WTC11 (cell line): ENCODE measurements around the gene FASTKD2.

ENCODE experiments used
- ATF1 ChIP-seq: sonication (generic); formaldehyde crosslinking; IDR thresholded peaks from 2 replicates; pipeline ENCODE4 v1.8.1; 2023; ENCODE audit warnings: mild to moderate bottlenecking, moderate library complexity, missing genetic modification reagents
- ATF2 ChIP-seq: sonication (generic); formaldehyde crosslinking; IDR thresholded peaks from 2 replicates; pipeline ENCODE4 v1.8.1; 2022; ENCODE audit warnings: low read depth, missing genetic modification reagents, borderline replicate concordance
- CREB1 ChIP-seq: sonication (generic); formaldehyde crosslinking; IDR thresholded peaks from 2 replicates; pipeline ENCODE4 v1.8.0; 2023; ENCODE audit warnings: mild to moderate bottlenecking, missing genetic modification reagents
- NFE2L1 ChIP-seq: sonication (generic); formaldehyde crosslinking; IDR thresholded peaks from 2 replicates; pipeline ENCODE4 v1.8.1; 2023; ENCODE audit warnings: missing genetic modification reagents
- NFYB ChIP-seq: sonication (generic); formaldehyde crosslinking; conservative IDR thresholded peaks from 2 replicates; pipeline ENCODE4 v1.8.0; 2022; ENCODE audit warnings: low read depth, missing genetic modification reagents
- NR2C2 ChIP-seq: sonication (generic); formaldehyde crosslinking; IDR thresholded peaks from 2 replicates; pipeline ENCODE4 v1.8.0; 2022; ENCODE audit warnings: mild to moderate bottlenecking, missing genetic modification reagents
- PRRX2 ChIP-seq: fragments of 250-450 bp; sonication (Bioruptor Pico); IDR thresholded peaks from 2 replicates; pipeline ENCODE4 v1.8.0; 2021; ENCODE audit warnings: mild to moderate bottlenecking
- ZNF138 ChIP-seq: sonication (generic); formaldehyde crosslinking; conservative IDR thresholded peaks from 2 replicates; pipeline ENCODE4 v1.8.1; 2022; ENCODE audit warnings: mild to moderate bottlenecking, moderate library complexity, missing genetic modification reagents
- ZNF232 ChIP-seq: sonication (generic); formaldehyde crosslinking; IDR thresholded peaks from 2 replicates; pipeline ENCODE4 v1.8.0; 2022; ENCODE audit warnings: mild to moderate bottlenecking, missing genetic modification reagents
- ZNF317 ChIP-seq: sonication (generic); formaldehyde crosslinking; IDR thresholded peaks from 2 replicates; pipeline ENCODE4 v1.8.1; 2023; ENCODE audit warnings: low read depth, mild to moderate bottlenecking, moderate library complexity, missing genetic modification reagents, borderline replicate concordance
- TF ChIP-seq, protein P1 (sequence below): fragments of 200-600 bp; IDR thresholded peaks from 2 replicates; pipeline ENCODE4 v1.8.0; 2022; ENCODE audit warnings: antibody characterized with exemption
- TF ChIP-seq, protein P2 (sequence below): sonication (generic); formaldehyde crosslinking; IDR thresholded peaks from 2 replicates; pipeline ENCODE4 v1.8.0; 2022; ENCODE audit warnings: mild to moderate bottlenecking, missing genetic modification reagents
- TF ChIP-seq, protein P3 (sequence below): sonication (generic); formaldehyde crosslinking; IDR thresholded peaks from 2 replicates; pipeline ENCODE4 v1.8.1; 2023; ENCODE audit warnings: mild to moderate bottlenecking, missing genetic modification reagents
- TF ChIP-seq, protein P4 (sequence below): sonication (generic); formaldehyde crosslinking; IDR thresholded peaks from 2 replicates; pipeline ENCODE4 v1.8.1; 2023; ENCODE audit warnings: mild to moderate bottlenecking, missing genetic modification reagents, moderate library complexity

DNA sequence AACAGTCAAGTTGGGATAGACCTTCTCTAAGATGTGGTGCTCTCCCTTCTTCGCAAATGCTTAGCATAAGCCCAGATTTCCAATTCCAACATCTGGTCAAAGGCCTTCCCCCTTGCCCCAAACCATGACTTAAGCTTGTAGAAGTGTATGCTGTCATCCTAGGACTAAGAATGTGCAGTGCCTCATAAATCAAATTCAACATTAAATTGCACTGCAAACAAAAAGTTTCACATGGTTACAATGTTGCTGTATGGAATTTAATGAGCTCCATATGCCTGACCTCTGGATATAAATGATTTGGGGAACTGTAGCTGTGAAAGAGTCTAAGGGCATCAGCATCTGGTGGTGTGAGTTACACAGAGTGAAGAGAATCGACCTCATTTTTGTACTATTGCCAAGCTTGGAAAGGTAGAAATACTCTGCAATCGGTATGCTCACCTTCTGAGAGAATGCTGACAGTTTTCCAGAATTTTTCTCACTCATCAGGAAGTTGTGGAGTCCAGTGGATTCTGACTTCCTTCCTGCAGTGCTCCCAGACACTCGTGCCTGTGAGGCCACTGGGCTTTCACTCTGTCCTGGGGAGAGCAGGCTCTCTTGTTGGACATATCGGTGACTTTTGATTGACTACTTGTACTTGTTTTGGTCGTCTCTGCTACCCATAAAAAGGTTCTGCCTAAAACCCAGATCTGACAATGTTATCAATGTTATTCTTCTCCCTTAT is 40.6 kb downstream of the FASTKD2 start:
- TF ChIP-seq ZNF232 (CRISPR knock-in tag) (no peak), PRRX2 (CRISPR knock-in tag) (no peak), NR2C2 (CRISPR knock-in tag) (no peak), NFE2L1 (no peak), CREB1 (CRISPR knock-in tag) (no peak), ZNF138 (CRISPR knock-in tag) (no peak), NFYB (CRISPR knock-in tag) (no peak), ZNF317 (CRISPR knock-in tag) (no peak), ATF1 (no peak), ATF2 (CRISPR knock-in tag) (no peak)
- TF ChIP-seq, protein P1, sequence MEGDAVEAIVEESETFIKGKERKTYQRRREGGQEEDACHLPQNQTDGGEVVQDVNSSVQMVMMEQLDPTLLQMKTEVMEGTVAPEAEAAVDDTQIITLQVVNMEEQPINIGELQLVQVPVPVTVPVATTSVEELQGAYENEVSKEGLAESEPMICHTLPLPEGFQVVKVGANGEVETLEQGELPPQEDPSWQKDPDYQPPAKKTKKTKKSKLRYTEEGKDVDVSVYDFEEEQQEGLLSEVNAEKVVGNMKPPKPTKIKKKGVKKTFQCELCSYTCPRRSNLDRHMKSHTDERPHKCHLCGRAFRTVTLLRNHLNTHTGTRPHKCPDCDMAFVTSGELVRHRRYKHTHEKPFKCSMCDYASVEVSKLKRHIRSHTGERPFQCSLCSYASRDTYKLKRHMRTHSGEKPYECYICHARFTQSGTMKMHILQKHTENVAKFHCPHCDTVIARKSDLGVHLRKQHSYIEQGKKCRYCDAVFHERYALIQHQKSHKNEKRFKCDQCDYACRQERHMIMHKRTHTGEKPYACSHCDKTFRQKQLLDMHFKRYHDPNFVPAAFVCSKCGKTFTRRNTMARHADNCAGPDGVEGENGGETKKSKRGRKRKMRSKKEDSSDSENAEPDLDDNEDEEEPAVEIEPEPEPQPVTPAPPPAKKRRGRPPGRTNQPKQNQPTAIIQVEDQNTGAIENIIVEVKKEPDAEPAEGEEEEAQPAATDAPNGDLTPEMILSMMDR, result no peak
- TF ChIP-seq, protein P2, sequence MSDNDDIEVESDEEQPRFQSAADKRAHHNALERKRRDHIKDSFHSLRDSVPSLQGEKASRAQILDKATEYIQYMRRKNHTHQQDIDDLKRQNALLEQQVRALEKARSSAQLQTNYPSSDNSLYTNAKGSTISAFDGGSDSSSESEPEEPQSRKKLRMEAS (CRISPR knock-in tag), result no peak
- TF ChIP-seq, protein P3, sequence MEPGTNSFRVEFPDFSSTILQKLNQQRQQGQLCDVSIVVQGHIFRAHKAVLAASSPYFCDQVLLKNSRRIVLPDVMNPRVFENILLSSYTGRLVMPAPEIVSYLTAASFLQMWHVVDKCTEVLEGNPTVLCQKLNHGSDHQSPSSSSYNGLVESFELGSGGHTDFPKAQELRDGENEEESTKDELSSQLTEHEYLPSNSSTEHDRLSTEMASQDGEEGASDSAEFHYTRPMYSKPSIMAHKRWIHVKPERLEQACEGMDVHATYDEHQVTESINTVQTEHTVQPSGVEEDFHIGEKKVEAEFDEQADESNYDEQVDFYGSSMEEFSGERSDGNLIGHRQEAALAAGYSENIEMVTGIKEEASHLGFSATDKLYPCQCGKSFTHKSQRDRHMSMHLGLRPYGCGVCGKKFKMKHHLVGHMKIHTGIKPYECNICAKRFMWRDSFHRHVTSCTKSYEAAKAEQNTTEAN (CRISPR knock-in tag), result no peak
- TF ChIP-seq, protein P4, sequence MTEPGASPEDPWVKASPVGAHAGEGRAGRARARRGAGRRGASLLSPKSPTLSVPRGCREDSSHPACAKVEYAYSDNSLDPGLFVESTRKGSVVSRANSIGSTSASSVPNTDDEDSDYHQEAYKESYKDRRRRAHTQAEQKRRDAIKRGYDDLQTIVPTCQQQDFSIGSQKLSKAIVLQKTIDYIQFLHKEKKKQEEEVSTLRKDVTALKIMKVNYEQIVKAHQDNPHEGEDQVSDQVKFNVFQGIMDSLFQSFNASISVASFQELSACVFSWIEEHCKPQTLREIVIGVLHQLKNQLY (CRISPR knock-in tag), result no peak
